Measurements from ENCODE around the gene MMP24OS. TPM values are rescaled to one million over a fixed set of nuclear protein-coding genes. Genes with fewer than 3 reads are reported as not detected.
A peak's percentile ranks its signal among the peaks of the same experiment; 100 is the strongest.

The MMP24OS gene
- total RNA-seq, 4 donors from 2014 or later: 30.4 to 41.2 (median 34.4) TPM

GRCh38 chr20:35304956-35305355 is 27.0 kb upstream of the MMP24OS start:
- peak overlapping the region in 2 of 4 donors; percentile 78 to 89 for H3K27ac ChIP-seq
- 89 to 92% methylated on average over 6 of the region's 6 CpGs for WGBS, 2 donors
- DNase-seq (ENCODE audit: low spot score in 2 of 2): no peak
- H3K27me3 ChIP-seq: no peaks in the 10 kb centered on the region
- peaks cover 0 to 7% (median 0%) of the 10 kb centered on the region in 3 donors for H3K36me3 ChIP-seq
- peaks cover 0 to 50% (median 22%) of the 10 kb centered on the region in 4 donors for H3K4me1 ChIP-seq
- no peaks in the 10 kb centered on the region for H3K9me3 ChIP-seq
- H3K4me3 ChIP-seq: no peak overlapping the region
- TF ChIP-seq POLR2A (IDR thresholded peaks at IDR 0.05): no peak
- TF ChIP-seq EP300 (IDR thresholded peaks at IDR 0.05): no peak

- Histone ChIP-seq H3K9me3 (no peaks in the 10 kb centered on the region), H3K27me3 (no peaks in the 10 kb centered on the region), H3K27ac (peak overlapping the region in 2 of 4 donors; percentile 13 to 89), H3K4me1 (peaks cover 0 to 50% (median 22%) of the 10 kb centered on the region in 4 donors), H3K36me3 (peaks cover 0 to 7% (median 0%) of the 10 kb centered on the region in 3 donors), H3K4me3 (no peak overlapping the region)
- 25 to 40% methylated on average over 15 to 17 of the region's 18 CpGs for WGBS, 2 donors
- peak; percentile 65 to 91 for DNase-seq (ENCODE audit: low spot score in 2 of 2)
- TF ChIP-seq CTCF (IDR thresholded peaks at IDR 0.05): peak; percentile 87 to 92 (median 89)
- no peak for TF ChIP-seq POLR2A (IDR thresholded peaks at IDR 0.05)
- no peak for TF ChIP-seq EP300 (IDR thresholded peaks at IDR 0.05)
Observed at GRCh38 chr20:35303735-35304491, 26.0 kb upstream of the MMP24OS start.

- TF ChIP-seq POLR2A (IDR thresholded peaks at IDR 0.05) (no peak), EP300 (IDR thresholded peaks at IDR 0.05) (no peak)
- no peak overlapping the region for H3K4me3 ChIP-seq
- H3K27me3 ChIP-seq: no peaks in the 10 kb centered on the region
- H3K36me3 ChIP-seq: peaks cover 0 to 7% (median 0%) of the 10 kb centered on the region in 3 donors
- no peak for DNase-seq (ENCODE audit: low spot score in 2 of 2)
- no peaks in the 10 kb centered on the region for H3K9me3 ChIP-seq
- WGBS, 2 donors: 54 to 74% methylated on average over 11 of the region's 11 CpGs
- peaks cover 0 to 46% (median 19%) of the 10 kb centered on the region in 4 donors for H3K4me1 ChIP-seq
- H3K27ac ChIP-seq: peak overlapping the region in 2 of 4 donors; percentile 13 to 43
Observed at GRCh38 chr20:35303382-35303734, 25.4 kb upstream of the MMP24OS start.

- DNase-seq (ENCODE audit: low spot score in 2 of 2): no peak
- Histone ChIP-seq H3K4me3 (no peak overlapping the region), H3K27me3 (no peaks in the 10 kb centered on the region), H3K27ac (no peak overlapping the region), H3K9me3 (no peaks in the 10 kb centered on the region), H3K36me3 (peaks cover 0 to 7% (median 0%) of the 10 kb centered on the region in 3 donors), H3K4me1 (peaks cover 0 to 39% (median 14%) of the 10 kb centered on the region in 4 donors)
- no peak for TF ChIP-seq POLR2A (IDR thresholded peaks at IDR 0.05)
- TF ChIP-seq CTCF (IDR thresholded peaks at IDR 0.05): no peak
- WGBS, 2 donors: 73 to 82% methylated on average over 6 of the region's 6 CpGs
Observed at GRCh38 chr20:35302421-35303335, 24.8 kb upstream of the MMP24OS start.

GRCh38 chr20:35301426-35301825 is 23.5 kb upstream of the MMP24OS start:
- DNase-seq (ENCODE audit: low spot score in 2 of 2): no peak
- peaks cover 0 to 6% (median 0%) of the 10 kb centered on the region in 3 donors for H3K36me3 ChIP-seq
- H3K4me3 ChIP-seq: no peak overlapping the region
- 76 to 89% methylated on average over 2 of the region's 2 CpGs for WGBS, 2 donors
- peaks cover 0 to 26% (median 3%) of the 10 kb centered on the region in 4 donors for H3K4me1 ChIP-seq
- no peaks in the 10 kb centered on the region for H3K27me3 ChIP-seq
- no peak for TF ChIP-seq EP300 (IDR thresholded peaks at IDR 0.05)
- no peak for TF ChIP-seq POLR2A (IDR thresholded peaks at IDR 0.05)
- no peak for TF ChIP-seq CTCF (IDR thresholded peaks at IDR 0.05)
- no peak overlapping the region for H3K27ac ChIP-seq
- H3K9me3 ChIP-seq: no peaks in the 10 kb centered on the region
